ENCODE results near the gene PPIG. TPM values are rescaled to one million over a fixed set of nuclear protein-coding genes. Genes with fewer than 3 reads are reported as not detected.

Gene PPIG
- total and polyA plus RNA-seq, 7 donors: 25.7 to 54.0 (median 41.3) TPM

- TF ChIP-seq POLR2A (IDR thresholded peaks at IDR 0.05) (no peak), POLR2AphosphoS5 (IDR thresholded peaks at IDR 0.05) (no peak), CTCF (IDR thresholded peaks at IDR 0.05) (no peak), EP300 (IDR thresholded peaks at IDR 0.05) (no peak)
- no peaks in the 10 kb centered on the region for H3K9me3 ChIP-seq
- H3K4me3 ChIP-seq: no peak overlapping the region
- peaks cover 0 to 3% (median 0%) of the 10 kb centered on the region in 3 donors for H3K27me3 ChIP-seq
- no peak for DNase-seq
- no peak overlapping the region for H3K27ac ChIP-seq
- H3K4me1 ChIP-seq: no peaks in the 10 kb centered on the region
- 85 to 93% methylated on average over 2 of the region's 2 CpGs for WGBS, 2 donors
- H3K36me3 ChIP-seq: no peaks in the 10 kb centered on the region
- intact Hi-C loops (cut with DNase I): no loop called here
Observed at GRCh38 chr2:169647496-169647895, 63.3 kb downstream of the PPIG start.

GRCh38 chr2:169649278-169649677 is 65.1 kb downstream of the PPIG start:
- H3K4me3 ChIP-seq: no peak overlapping the region
- no peak for TF ChIP-seq POLR2AphosphoS5 (IDR thresholded peaks at IDR 0.05)
- TF ChIP-seq CTCF (IDR thresholded peaks at IDR 0.05): no peak
- no peak for TF ChIP-seq POLR2A (IDR thresholded peaks at IDR 0.05)
- TF ChIP-seq EP300 (IDR thresholded peaks at IDR 0.05): no peak
- H3K36me3 ChIP-seq: no peaks in the 10 kb centered on the region
- intact Hi-C loops (cut with DNase I): no loop called here
- peaks cover 0 to 3% (median 0%) of the 10 kb centered on the region in 3 donors for H3K27me3 ChIP-seq
- DNase-seq: no peak
- H3K9me3 ChIP-seq: no peaks in the 10 kb centered on the region
- 46 to 64% methylated on average over 1 of the region's 1 CpG for WGBS, 2 donors
- H3K27ac ChIP-seq: no peak overlapping the region
- H3K4me1 ChIP-seq: no peaks in the 10 kb centered on the region

GRCh38 chr2:169653636-169654035 is 69.5 kb downstream of the PPIG start:
- H3K4me3 ChIP-seq: no peak overlapping the region
- peaks cover 0 to 11% (median 0%) of the 10 kb centered on the region in 3 donors for H3K27me3 ChIP-seq
- H3K36me3 ChIP-seq: no peaks in the 10 kb centered on the region
- no peaks in the 10 kb centered on the region for H3K9me3 ChIP-seq
- WGBS, 2 donors: 58 to 84% methylated on average over 3 of the region's 3 CpGs
- no peaks in the 10 kb centered on the region for H3K4me1 ChIP-seq
- no peak for DNase-seq
- H3K27ac ChIP-seq: no peak overlapping the region
- intact Hi-C loops (cut with DNase I): no loop called here
- TF ChIP-seq EP300 (IDR thresholded peaks at IDR 0.05) (no peak), POLR2AphosphoS5 (IDR thresholded peaks at IDR 0.05) (no peak), CTCF (IDR thresholded peaks at IDR 0.05) (no peak), POLR2A (IDR thresholded peaks at IDR 0.05) (no peak)

- 76 to 79% methylated on average over 3 of the region's 3 CpGs for WGBS, 2 donors
Observed at GRCh38 chr2:169656164-169656563, 72.0 kb downstream of the PPIG start.

More at GRCh38 chr2:169656164-169656563, 72.0 kb downstream of the PPIG start:
- Histone ChIP-seq H3K36me3 (no peaks in the 10 kb centered on the region), H3K27ac (no peak overlapping the region), H3K27me3 (peaks cover 0 to 11% (median 0%) of the 10 kb centered on the region in 3 donors), H3K9me3 (no peaks in the 10 kb centered on the region), H3K4me3 (no peak overlapping the region), H3K4me1 (no peaks in the 10 kb centered on the region)
- DNase-seq: no peak
- TF ChIP-seq POLR2AphosphoS5 (IDR thresholded peaks at IDR 0.05) (no peak), EP300 (IDR thresholded peaks at IDR 0.05) (no peak), CTCF (IDR thresholded peaks at IDR 0.05) (no peak), POLR2A (IDR thresholded peaks at IDR 0.05) (no peak)
- intact Hi-C loops (cut with DNase I): no loop called here

All from sigmoid colon (tissue), 7 donors.